Occipital lobe (tissue), 2 donors: ENCODE results near the gene ACOX3. TPM values are rescaled to one million over a fixed set of nuclear protein-coding genes. Genes with fewer than 3 reads are reported as not detected.

Experiments used
- DNase-seq: peaks from one replicate; lab custom pipeline; 2025; lab: John Stamatoyannopoulos, UW
- total RNA-seq: library from RNA; depleted of rRNA; stranded (reverse); fragments of >200 nt; gene quantifications from one replicate; pipeline ENCODE4 v1.2.3, GENCODE V29; 2014

Gene ACOX3
- total RNA-seq, 1 donor from 2014 or later, result 34.9 TPM

DNA sequence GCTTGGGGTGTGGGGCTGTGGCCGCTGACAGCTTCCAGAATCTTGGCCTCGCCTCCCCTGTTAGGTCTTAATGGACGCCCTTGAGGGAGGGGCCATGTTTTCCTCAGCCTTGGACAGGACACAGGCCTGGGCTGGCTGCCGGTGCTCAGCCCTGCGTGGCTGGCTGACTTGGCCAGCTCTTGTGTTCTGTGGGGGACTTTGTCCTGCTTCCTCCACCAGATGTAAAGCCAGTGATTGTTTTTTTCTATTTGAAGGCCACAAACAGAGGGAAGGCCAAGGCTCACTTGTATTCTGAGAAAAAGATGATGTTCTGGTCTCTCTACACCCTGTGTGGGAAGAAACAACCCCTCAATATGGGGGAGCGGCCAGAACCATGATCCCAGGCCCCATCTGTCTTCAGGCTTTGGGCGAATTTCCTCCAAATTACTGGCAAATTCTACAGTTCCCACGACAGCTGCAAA is 99.7 kb downstream of the ACOX3 start:
- peak; percentile 39 for DNase-seq

DNA sequence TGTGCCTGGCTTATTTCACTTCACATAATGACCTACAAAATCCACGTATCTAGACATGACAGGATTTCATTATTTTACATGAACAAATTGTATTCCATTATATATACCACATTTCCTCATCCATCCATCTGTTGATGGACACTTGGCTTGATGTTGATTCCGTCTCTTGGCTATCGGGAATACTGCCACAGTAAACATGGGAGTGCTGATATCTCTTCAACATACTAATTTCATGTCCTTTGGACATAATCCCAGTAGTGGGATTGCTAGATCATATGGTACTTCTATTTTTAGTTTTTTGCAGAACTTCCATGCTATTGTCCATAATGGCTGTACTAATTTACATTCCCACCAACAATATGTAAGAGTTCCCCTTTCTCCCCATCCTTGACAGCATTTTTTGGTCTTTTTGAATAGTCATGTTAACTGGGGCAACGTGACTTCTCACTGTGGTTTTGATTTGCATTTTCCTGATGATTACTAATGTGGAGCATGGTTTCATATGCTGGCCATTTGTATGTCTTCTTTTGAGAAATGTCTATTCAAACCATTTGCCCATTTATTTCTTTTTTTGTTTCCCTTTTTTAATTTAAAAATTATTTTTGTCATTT is 102.1 kb downstream of the ACOX3 start:
- DNase-seq, result no peak

DNA sequence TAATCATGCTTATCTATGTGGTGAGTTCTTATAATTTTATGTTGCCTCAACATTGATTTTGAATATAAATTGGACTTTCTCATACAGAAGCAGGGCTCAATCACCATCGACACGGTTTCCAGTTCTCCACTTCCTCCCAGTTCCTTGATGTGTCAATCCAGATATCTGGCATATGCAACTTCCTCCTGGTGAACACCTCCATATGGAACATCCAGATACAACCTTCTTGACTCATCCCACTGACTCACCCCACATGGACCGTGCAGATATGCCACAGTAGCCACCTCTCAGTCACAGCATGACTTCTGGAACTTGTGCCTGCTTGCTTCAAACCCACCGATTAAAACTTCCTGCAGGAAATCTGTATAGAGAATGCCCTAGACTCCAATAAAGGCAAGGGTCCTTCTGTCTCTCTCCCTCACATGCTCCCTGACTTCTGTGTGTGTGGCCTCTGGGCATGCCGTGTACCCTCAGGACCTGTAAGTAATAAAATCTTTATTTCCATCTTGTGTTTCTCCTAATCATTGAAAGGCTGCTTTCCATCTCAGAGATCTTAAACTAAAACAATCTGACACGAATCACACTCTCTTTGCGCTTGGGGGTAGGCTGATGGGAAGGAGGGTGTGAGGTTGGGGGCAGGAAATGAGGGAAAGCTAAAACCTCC is 104.0 kb downstream of the ACOX3 start:
- no peak for DNase-seq

DNA sequence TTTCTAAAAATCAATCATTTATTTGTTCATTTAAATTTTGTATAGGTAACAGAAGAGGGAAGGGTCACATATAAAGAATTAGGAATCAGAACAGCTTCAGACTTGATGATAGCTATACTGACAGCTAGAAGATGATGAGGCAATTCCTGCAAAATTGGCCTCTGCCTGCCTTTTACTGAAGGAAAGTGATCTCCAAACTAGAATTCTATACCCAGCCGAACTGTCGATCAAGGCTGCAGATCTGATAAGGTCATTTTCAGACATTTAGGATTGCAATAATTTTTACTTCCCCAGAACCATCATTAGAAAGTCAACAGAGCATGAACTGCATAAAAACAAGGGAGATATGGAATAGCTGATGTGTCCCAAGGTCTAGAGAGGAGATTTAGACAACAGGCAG is 104.7 kb downstream of the ACOX3 start:
- DNase-seq, result no peak

DNA sequence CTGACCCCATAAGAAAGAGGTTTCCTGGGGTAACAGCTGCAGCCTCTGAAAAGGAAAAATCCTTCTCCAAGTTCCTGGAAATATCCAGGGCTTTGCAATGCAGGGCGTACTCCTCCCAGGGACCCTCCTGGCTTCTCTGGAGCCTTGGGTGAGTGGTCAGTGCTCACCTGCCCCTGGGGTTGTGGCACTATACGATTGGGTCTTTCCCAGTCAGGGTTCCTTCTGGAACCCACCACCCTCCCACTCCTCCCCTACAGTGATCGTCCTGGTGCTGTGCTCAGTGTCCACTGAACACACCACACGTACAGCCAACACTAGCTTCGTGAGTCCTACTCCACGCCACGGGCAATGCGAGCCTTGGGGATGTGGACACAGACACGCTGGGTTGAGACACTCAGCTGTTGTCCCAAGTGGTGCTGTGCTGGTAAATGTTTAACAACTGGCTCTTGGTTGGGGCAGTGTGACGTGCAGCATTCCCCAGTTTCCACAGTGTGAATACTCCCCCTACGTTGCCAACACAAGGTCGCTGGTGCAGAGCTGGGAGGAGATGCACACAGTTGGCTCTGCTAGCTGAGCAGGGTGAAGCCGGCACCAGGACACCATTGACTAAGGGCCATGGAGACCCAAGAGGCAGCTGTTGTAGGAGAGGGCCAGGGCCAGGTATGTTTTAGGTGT is 105.6 kb downstream of the ACOX3 start:
- no peak for DNase-seq

DNA sequence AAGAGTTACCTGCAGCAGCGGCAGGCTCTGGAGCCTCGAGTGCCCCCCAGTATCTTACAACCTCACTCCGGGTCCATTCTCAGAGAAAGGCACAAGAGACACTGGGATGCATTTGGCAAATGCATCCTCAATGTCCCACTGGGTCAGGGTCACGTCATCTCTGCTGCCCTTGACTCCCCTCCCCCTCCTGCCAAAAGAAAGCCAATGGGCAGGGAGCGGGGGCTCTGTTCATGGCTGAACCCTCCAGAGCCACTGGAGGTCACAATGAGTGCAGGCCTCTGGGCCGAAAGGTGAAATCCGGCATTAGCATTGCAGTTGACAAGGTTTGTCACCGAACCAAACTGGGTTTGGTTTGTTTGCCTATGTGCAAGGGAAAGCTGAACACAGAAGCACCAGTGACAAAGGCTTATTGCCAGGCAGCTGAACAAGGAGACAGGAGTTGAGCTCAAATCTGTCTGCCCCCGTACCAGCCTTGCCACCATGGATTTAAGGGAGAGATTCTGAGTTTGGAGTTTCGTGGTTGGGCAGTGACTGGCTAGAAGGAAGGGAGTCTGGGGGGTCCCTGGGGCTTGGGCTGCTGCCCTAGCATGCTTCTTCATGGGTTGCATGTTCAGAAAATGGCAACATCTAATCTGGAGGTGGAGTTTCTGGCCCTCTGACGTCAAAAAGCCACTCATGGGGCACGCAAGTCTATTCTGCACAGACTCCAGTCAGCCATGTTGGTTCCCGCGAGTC is 106.6 kb downstream of the ACOX3 start:
- DNase-seq, result no peak

DNA sequence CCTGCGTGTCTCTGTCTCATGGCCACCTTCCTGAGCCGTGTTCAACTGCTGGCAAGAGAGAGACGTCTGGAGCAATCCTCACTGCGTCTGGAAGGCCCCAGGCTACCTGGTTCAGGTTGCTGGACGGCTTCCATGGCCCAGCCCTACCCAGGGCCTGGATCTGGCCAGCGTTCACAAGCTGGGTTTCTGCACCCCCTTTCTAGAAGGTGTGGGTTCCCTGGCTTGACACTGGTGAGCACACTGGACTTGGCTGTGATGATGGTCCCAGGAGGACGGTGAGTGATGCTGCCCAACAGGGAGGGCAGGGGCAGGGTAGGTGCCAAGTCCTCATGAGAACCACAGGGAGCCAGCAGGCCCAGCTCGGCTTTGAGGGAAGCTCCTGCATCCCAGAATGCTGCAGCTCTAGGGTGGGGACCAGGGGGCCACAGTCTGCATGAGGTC is 107.6 kb downstream of the ACOX3 start:
- DNase-seq, result no peak

DNA sequence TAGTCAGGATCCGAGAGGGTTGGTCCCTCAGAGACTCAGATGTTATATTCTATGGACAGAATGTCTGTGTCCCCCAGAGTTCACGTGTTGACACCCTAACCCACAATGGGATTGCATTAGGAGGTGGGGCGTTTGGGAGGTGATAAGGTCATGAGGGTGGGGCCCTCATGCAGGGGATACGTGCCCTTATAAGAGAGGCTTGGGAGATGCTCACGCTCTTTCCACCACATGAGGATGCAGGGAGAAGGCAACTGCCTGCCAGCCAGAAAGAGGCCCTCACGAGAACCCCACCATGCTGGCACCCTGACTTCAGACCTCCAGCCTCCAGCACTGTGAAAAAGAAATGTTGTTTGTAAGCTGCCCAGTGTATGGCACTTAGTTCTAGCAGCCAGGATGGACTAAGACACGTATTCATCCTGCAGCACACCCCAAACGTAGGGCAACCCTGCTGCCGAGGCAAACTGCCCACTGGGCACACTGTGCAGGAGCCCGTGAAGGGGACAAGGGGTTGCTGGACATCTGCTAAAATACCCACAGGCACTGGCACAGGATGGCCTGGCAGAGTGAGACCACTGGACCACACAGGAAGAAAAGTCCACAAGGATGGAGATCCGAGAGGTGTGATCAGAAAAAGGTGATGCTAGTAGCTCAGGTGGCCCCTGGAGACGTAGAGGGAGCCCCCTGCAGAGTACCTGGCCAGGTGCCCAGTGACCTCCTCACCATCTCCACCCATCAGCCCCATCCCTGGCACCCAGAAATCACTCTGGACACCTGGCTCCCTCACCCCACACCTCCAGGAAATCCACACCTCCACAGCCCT is 108.3 kb downstream of the ACOX3 start:
- DNase-seq, result no peak

DNA sequence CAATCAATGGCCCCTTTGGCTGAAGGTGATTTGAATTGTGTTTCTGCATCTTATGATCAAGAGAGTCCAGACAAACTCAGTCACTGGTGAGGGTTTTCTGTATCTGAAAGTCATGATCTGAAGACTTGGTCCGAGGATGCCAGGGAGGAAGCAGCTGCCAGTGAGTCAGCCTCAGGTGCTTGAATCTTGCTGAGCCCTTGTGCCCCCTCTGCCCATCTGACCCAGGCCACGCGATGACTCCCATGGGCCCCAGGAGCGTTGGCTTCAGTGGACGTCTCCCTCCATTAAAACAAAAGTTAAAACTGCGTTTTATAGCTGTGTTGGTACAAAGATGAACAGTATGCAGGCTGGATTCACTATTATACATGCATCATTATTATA is 109.0 kb downstream of the ACOX3 start:
- DNase-seq, result no peak

DNA sequence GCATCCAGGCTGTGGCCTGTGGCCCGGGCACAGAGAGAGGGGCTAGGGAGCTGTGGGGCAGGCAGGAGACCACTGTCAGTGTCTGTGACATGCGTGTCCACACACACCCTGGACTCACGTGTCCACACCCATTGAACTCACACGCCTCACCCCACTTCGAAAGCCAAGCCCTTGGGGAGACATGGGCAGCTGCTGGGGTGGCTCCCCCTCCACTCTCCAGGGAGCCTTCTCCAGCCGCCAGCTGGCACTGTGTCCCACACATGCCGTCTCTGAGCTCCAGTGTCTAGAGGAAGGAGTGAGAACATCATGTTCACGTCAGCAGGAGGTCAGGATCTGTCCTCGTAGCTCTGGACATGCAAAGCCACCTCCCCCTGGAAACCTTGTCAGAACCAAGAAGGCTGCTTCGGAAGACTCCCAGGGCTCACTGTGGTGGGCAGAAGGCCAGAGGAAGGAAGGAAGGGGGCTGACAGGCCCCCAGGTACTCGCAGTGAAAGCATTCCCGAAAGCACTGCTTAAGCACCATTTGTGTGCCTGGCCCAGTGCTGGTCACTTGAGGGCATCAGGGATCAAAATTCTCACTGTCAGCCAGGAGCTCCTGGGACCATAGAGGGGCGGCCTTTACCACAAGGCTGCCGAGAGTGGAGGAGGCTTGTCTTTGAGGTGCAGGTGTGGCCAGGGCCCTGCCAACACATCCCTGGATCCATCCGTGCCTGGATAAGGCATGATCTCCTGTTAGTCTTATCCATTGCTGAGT is 109.5 kb downstream of the ACOX3 start:
- no peak for DNase-seq

DNA sequence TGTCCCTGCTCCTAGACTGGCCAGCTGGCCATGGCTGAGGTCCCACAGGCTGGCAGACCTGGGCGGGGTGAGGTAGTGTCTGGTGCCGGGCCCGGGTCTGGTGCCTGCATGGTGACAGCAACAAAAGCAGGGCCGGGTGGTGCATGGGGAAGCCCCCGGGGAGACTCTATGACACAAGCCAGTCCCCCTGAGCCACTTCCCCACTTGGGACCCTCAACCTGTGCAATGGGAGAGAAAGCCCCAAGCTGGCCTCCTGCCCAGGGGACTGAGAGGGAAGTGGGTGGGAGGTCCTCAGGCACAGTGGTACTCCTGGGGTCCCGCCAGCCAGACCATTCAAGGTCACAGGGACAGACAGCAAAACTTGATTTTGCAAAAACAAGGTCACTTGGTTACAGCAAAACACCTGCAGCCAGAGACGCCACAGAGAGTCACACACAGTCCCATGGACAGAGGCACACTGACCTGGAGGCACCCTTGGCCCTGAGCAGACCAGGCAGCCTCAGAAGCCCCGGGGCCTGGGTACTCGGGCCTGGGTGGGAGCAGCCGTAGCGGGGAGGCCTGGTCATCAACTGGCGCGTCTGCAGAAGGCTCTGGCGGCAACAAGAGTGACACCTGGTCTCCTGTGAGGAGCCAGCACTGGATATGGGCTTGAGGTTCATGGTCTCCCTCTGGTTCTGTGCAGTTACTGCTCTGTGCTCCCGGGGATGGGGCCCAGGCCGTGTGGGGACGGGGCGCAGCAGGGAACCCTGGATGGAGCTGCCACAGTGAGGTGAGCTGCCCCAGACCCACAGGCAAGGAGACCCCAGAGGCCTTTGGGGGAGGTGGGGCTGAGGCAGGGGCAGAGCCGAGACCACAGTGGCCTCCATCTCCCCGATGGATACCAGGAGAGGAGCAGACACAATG is 110.4 kb downstream of the ACOX3 start:
- no peak for DNase-seq

DNA sequence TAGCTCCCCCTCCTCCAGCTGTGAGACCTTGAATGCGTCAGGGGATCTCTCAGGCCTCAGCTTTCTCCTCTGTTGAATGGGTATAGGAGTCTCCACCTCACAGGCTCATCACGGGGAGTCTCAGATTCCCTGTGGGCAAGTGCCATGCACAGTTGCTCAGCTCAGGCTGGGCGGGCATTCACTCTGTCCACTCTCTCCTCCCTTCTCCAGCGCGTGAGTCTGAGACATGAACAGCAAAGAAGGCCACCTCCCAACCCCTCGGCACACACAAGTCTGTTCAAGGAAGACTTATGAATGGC is 111.0 kb downstream of the ACOX3 start:
- DNase-seq, result no peak

DNA sequence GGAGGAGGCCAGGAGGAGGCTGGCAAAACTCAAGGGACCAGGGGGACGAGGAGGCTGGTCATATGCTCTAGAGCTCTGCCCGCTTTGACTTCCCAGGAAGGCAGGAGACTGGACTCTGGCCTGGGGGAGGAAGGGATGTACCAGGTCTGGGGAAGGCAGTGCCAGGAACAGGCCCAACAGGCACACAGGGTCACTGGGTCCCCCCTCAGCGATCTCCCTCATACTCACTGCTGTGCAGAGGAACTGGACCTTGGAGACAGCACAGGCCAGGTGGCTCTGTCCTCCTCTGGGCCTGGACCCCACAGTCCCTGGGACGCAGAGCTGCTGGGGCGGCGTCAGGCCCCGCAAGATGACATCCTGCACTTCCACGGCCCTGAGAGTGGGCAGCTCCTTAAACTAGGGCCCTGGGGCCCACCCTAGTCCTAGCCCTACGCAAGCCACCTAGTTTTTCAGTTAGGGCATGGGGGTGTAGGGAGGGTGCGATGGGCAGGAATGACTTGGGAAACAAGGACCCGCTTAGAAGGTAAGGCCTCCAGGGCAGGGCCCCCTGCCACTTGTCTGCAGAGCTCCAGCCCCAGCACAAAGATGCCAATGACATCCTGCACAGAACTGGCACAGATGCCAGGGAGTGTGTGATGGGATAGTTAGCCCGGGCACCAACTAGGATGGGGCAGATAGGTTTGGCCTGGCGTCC is 111.5 kb downstream of the ACOX3 start:
- no peak for DNase-seq

DNA sequence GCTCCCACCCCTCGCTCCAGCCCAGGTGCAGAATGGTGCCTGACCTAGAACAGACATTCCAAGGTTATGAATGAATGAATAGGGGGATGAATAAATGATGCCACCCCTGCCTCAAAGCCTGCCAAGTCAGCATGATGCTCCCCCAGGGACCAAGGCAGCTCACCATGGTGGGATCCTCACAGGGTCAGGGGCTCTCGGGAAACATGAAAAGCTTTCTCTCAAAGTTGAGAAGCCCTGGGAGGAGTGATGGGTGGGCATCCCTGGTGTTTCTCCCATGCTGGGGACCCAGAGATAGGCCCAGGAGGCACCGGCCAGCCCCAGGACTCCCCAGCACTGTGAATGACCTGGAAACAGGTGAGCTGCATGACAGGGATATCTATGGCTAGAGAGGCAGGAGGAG is 112.1 kb downstream of the ACOX3 start:
- DNase-seq, result no peak

DNA sequence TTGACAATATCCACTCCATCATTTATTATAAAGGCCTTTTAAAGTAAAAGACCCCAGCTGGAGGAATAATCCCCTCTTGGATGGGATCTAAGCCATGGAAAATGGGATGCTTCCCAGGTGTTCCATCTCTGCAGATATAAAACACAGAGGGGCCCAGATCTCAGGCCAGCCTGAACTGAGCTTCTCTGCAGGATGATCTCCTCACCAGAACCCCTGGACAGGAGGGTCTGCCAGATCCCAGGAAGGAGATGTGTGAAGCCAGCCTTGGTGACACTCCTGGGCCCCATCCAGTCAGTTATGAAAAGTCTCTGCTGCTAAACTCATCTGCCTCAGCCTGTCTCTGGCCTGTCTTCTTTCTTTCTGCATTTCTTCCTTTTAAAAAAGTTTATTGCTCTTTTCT is 114.3 kb downstream of the ACOX3 start:
- DNase-seq, result no peak

DNA sequence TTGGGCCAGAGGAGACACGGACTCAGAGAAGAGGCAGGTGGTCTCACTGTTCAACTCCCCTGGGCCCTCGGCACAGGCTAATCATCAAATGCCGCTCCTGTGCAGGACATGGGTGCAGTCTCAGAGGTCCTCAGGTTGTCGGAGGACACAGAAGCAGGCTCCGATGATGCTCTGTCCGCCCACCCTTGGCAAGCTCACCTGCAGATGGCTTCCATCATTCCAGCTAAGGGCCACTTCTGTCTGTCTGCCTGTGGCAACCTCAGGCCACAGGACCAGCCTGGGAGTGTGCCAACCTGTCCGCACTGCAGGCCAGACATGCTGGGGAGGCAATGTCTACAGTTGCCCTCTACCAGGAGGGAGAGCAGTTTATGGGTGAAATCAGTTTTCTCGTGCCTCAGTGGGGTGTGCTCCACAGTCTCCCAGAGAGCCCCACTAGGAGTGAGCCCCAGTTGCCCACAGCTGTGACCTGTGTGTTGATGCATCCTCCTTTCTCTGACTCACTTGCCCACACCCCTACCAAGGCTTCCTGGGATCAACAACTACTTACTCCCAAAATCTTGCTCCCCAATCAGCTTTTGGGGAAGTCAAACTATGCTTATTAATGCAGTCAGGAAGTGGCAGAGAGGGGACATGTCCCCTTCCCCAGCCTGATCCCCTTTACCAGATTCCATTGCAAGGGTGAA is 115.1 kb downstream of the ACOX3 start:
- no peak for DNase-seq

DNA sequence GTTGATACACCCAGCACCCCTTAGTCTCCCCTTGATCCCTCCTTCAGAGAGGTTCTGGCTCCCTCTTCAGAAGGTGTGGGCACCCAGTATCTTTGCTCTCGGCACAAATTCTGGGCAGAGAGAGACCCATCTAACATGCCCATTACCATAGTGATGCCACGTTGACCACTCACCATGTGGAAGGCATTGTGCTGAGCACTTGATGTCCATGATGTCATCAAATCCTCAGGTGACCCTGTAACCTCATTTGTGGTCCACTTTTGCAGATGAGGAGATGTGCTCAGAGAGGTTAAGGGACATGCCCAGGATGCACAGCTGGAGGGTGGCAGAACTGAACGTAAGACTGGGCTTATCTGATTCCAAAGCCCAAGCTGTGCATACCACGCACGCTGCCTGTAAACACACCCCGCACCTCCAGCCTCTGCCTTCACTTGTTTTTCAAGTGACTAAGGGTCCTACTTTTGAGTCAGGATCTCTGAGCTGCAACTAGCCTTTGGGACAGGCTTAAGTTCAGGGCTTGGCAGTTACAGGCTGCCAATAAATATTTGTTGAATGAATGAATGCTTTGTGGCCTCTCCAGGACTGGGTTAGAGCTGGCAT is 115.8 kb downstream of the ACOX3 start:
- DNase-seq, result no peak

DNA sequence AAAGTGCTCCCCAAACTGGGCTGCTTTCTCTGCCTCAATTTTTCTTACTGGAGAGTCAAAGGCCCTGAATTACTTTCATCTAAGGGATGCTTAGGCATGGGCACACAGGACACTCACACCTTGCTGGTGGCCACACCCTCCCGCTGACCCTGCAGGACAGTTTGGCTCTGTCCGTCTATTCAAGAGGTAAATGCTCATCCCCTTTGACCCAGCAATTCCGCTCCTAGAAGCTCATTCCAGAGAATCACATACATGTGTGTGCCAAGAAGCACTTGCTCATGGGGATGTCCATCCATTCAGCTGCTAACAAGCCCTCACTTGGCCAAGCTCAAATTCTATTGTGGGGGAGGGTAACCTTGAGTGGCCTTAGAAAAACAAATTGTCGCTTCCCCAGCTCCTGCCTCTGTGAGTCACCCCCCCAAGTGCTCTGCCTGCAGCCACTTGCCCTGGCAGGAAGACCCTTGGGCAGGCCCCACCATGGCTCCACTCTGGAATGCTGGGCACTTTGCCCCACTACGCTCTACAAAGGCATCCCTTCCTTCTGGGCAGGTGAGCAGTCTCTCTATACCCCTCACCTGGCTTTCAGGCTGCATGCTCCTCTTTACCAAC is 116.5 kb downstream of the ACOX3 start:
- no peak for DNase-seq
